GM19438 (cell line): Measurements from ENCODE around the gene KIRREL1.

Source experiments
- ATAC-seq: cut with Tn5 transposase; IDR thresholded peaks from one replicate; pipeline ENCODE4 v1.9.1; 2021; ENCODE audit warnings: low read depth; ENCODE audit not compliant: unreplicated experiment

KIRREL1 gene

GRCh38 chr1:158101927-158102326 lies 108.5 kb downstream of the KIRREL1 start:
- ATAC-seq = no peak

- no peak for ATAC-seq
Measured at GRCh38 chr1:158102881-158103674, 109.6 kb downstream of the KIRREL1 start.

GRCh38 chr1:158103861-158104522 lies 110.5 kb downstream of the KIRREL1 start:
- no peak for ATAC-seq

- no peak for ATAC-seq
Measured at GRCh38 chr1:158104891-158105290, 111.4 kb downstream of the KIRREL1 start.

GRCh38 chr1:158105352-158106095 lies 112.1 kb downstream of the KIRREL1 start:
- no peak for ATAC-seq

GRCh38 chr1:158107916-158108315 lies 114.5 kb downstream of the KIRREL1 start:
- no peak for ATAC-seq

GRCh38 chr1:158112994-158113758 lies 119.7 kb downstream of the KIRREL1 start:
- no peak for ATAC-seq

- no peak for ATAC-seq
Measured at GRCh38 chr1:158113759-158114127, 120.3 kb downstream of the KIRREL1 start.

GRCh38 chr1:158115126-158115525 lies 121.7 kb downstream of the KIRREL1 start:
- no peak for ATAC-seq

- no peak for ATAC-seq
Measured at GRCh38 chr1:158116311-158117167, 123.1 kb downstream of the KIRREL1 start.

- no peak for ATAC-seq
Measured at GRCh38 chr1:158117854-158118704, 124.6 kb downstream of the KIRREL1 start.

- ATAC-seq = no peak
Measured at GRCh38 chr1:158118713-158119402, 125.4 kb downstream of the KIRREL1 start.

- no peak for ATAC-seq
Measured at GRCh38 chr1:158119976-158120653, 126.7 kb downstream of the KIRREL1 start.

GRCh38 chr1:158121604-158122254 lies 128.3 kb downstream of the KIRREL1 start:
- ATAC-seq = no peak

- ATAC-seq = no peak
Measured at GRCh38 chr1:158122833-158123388, 129.5 kb downstream of the KIRREL1 start.

- no peak for ATAC-seq
Measured at GRCh38 chr1:158124034-158124433, 130.6 kb downstream of the KIRREL1 start.

- ATAC-seq = peak; percentile 88
Measured at GRCh38 chr1:158124999-158125398, 131.6 kb downstream of the KIRREL1 start.
